Gastrocnemius medialis (tissue), 4 donors: ENCODE measurements around the gene NKX6-2. TPM values are rescaled to one million over a fixed set of nuclear protein-coding genes. Genes with fewer than 3 reads are reported as not detected.
"Not testable (repeated sequence)": the region's sequence is repeated elsewhere in the genome, so short reads cannot be mapped to it uniquely, and the experiment has no call there.

Experiments used
- ATAC-seq, 2 donors: fragments of 150-250 bp; one replicate each; pipeline ENCODE4 v1.9.1; 2016
- DNase-seq, 2 donors: peaks; one replicate each; pipeline ENCODE4 v3.0.0-alpha.2; 2019
- H3K27ac ChIP-seq, 4 donors: fragments of 200-600 bp; sonication (generic); 1 replicate in 1 of 4; 2 replicates in 3 of 4; pipeline ENCODE4 v1.5.1; 2016 to 2018; ENCODE audit warnings: mild to moderate bottlenecking in 2 of 4, moderate library complexity in 1 of 4
- H3K27me3 ChIP-seq, 3 donors: fragments of 200-600 bp; sonication (generic) in 2 of 3; 1 replicate in 1 of 3; 2 replicates in 2 of 3; pipeline versions ENCODE4 v1.5.1 to v1.6.0; 2016 to 2019; ENCODE audit warnings: mild to moderate bottlenecking in 1 of 3, moderate library complexity in 1 of 3
- H3K36me3 ChIP-seq, 2 donors: fragments of 200-600 bp; sonication (generic) in 1 of 2; one replicate each; pipeline ENCODE4 v1.5.1; 2017 to 2018
- H3K4me1 ChIP-seq, 2 donors: fragments of 200-600 bp; sonication (generic) in 1 of 2; one replicate each; pipeline ENCODE4 v1.5.1; 2016 to 2017; ENCODE audit warnings: mild to moderate bottlenecking in 2 of 2
- H3K4me3 ChIP-seq, 4 donors: fragments of 200-600 bp; sonication (generic) in 3 of 4; 1 replicate in 1 of 4; 2 replicates in 3 of 4; pipeline ENCODE4 v1.5.1; 2016 to 2019; ENCODE audit warnings: mild to moderate bottlenecking in 2 of 4
- H3K9me3 ChIP-seq, 3 donors: fragments of 200-600 bp; sonication (generic) in 2 of 3; 1 replicate in 1 of 3; 2 replicates in 2 of 3; pipeline ENCODE4 v1.5.1; 2016 to 2019
- POLR2A ChIP-seq, 2 donors: fragments of 450-650 bp; IDR thresholded peaks; one replicate each; pipeline ENCODE4 v1.6.1; 2017; ENCODE audit warnings: antibody characterized with exemption in 2 of 2, mild to moderate bottlenecking in 2 of 2, moderate library complexity in 2 of 2
- in situ Hi-C, 4 donors: fragments of 200-750 bp; cut with MboI; loops; one replicate each; pipeline versions ENCODE4 v1.15.0 to v1.8.0; 2017; ENCODE audit warnings: low sequenced_read_pairs in 4 of 4
- intact Hi-C: fragments of 100-400 bp; cut with DNase I; formaldehyde crosslinking; loops from one replicate; pipeline ENCODE4 v1.15.1; 2023; ENCODE audit warnings: low total_unique reads
- total RNA-seq, 4 donors: library from RNA; depleted of rRNA; stranded (reverse); fragments of >200 nt; gene quantifications; one replicate each; pipeline versions ENCODE4 v1.1.0 to v1.2.3, GENCODE V29; 2016
- TF ChIP-seq, protein P1 (sequence below), 5 experiments: fragments of 450-650 bp in 3 of 5; fragments of 200-600 bp in 2 of 5; sonication (generic) in 2 of 5; IDR thresholded peaks in 4 of 5; conservative IDR thresholded peaks in 1 of 5; 1 replicate in 4 of 5; 2 replicates in 1 of 5; pipeline ENCODE4 v1.5.1; 2016 to 2019; ENCODE audit warnings: antibody characterized with exemption in 5 of 5, mild to moderate bottlenecking in 3 of 5, moderate library complexity in 3 of 5

NKX6-2 gene
- total RNA-seq, 4 donors from 2014 or later: 0.09 TPM; not detected in 3

DNA sequence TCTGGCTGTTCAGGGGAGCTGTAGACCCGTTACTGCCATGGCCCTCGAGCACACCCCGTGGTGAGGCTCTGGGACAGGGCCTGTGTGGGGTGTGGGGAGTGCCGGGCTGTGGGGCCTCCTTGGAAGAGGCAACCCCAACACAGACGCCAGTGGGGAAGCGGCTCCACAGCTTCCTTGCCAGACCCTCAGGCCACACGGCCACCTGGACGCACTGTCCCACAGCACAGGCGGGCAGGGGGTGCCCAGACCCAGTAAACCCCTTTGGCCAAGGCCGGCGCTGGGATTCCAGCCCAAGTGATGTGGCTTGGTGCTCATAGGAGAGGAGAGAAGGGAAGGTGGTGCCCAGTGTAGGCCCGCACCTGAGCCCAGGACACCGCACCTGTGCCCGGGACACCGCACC lies 12.9 kb upstream of the NKX6-2 start:
- no peak for DNase-seq
- no peak for ATAC-seq

DNA sequence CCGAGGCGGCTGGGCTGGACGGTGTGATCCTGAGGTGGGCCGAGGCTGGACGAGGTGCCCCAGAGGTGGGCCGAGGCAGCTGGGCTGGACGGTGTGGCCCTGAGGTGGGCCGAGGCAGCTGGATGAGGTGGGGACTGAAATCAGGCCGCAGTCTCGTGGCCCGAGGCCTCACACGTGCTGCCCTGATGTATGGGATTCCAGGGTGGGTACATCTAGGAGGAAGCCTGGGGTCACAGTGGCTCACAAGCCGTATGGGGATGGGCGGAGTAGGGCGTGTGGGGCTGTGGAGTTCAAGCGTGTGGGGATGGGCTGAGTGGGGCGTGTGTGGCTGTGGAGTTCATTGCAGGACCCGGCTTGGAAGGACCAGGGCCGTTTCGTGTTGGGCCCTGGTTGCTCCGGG lies 12.5 kb upstream of the NKX6-2 start:
- in situ Hi-C loops (no loop called here), intact Hi-C loops (no loop called here)
- TF ChIP-seq, protein P1, sequence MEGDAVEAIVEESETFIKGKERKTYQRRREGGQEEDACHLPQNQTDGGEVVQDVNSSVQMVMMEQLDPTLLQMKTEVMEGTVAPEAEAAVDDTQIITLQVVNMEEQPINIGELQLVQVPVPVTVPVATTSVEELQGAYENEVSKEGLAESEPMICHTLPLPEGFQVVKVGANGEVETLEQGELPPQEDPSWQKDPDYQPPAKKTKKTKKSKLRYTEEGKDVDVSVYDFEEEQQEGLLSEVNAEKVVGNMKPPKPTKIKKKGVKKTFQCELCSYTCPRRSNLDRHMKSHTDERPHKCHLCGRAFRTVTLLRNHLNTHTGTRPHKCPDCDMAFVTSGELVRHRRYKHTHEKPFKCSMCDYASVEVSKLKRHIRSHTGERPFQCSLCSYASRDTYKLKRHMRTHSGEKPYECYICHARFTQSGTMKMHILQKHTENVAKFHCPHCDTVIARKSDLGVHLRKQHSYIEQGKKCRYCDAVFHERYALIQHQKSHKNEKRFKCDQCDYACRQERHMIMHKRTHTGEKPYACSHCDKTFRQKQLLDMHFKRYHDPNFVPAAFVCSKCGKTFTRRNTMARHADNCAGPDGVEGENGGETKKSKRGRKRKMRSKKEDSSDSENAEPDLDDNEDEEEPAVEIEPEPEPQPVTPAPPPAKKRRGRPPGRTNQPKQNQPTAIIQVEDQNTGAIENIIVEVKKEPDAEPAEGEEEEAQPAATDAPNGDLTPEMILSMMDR (IDR thresholded peaks at IDR 0.05 in 4 of 5, conservative IDR thresholded peaks at IDR 0.05 in 1 of 5): no peak
- no peaks in the 10 kb centered on the region for H3K36me3 ChIP-seq
- ATAC-seq (no peak), DNase-seq (no peak)
- no peak overlapping the region for H3K27ac ChIP-seq
- H3K9me3 ChIP-seq: no peaks in the 10 kb centered on the region
- no peaks in the 10 kb centered on the region for H3K4me1 ChIP-seq
- H3K4me3 ChIP-seq: no peak overlapping the region
- peaks cover 0 to 18% (median 11%) of the 10 kb centered on the region in 3 donors for H3K27me3 ChIP-seq

More for the DNA sequence above, 12.9 kb upstream of the NKX6-2 start:
- peaks cover 0 to 13% (median 6%) of the 10 kb centered on the region in 3 donors for H3K27me3 ChIP-seq
- no peaks in the 10 kb centered on the region for H3K9me3 ChIP-seq
- H3K36me3 ChIP-seq: no peaks in the 10 kb centered on the region
- in situ Hi-C loops: no loop called here
- no peak for TF ChIP-seq POLR2A (IDR thresholded peaks at IDR 0.05)
- TF ChIP-seq, protein P1 (IDR thresholded peaks at IDR 0.05 in 4 of 5, conservative IDR thresholded peaks at IDR 0.05 in 1 of 5): no peak
- no peak overlapping the region for H3K4me3 ChIP-seq
- no peak overlapping the region for H3K27ac ChIP-seq
- intact Hi-C loops: no loop called here
- H3K4me1 ChIP-seq: no peaks in the 10 kb centered on the region

DNA sequence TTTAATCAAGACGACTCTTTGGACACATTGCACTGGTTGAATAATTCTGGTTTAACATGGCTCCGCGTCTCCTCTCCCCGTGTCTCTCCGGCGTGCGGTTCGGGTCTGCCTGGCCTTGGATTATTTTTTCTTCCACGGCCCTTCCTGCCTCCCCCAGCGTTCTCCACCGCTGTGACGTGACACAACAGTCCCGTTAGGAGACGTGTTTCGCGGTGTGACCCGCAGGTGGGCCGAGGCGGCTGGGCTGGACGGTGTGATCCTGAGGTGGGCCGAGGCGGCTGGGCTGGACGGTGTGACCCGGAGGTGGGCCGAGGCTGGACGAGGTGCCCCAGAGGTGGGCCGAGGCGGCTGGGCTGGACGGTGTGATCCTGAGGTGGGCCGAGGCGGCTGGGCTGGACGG lies 12.0 kb upstream of the NKX6-2 start:
- H3K4me3 ChIP-seq, H3K4me1 ChIP-seq, H3K36me3 ChIP-seq, ATAC-seq, in situ Hi-C loops, H3K27ac ChIP-seq, DNase-seq, intact Hi-C loops, H3K9me3 ChIP-seq: not testable (repeated sequence)
- peaks cover 0 to 22% (median 14%) of the 10 kb centered on the region in 3 donors for H3K27me3 ChIP-seq

DNA sequence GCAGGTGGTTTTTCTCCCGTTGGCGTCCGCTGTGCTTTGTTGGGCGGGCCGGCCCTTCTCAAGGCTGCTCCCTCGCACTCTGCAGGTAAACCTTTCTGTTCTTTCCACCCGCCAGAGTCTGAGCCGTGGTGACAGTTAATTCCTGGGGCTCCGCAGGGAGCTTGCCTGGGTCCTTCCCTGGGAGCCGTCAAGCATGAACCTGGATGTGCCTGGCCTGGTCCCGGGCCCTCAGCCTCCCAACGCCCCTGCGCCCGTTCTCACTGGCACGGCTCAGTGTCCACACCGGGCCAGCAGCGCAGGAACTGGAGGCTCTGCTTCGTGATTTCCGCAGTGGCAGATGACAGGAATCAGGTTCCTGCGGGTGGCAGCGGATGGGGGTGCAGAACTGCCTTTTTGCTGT lies 10.9 kb upstream of the NKX6-2 start:
- peaks cover 0 to 25% (median 11%) of the 10 kb centered on the region in 3 donors for H3K27me3 ChIP-seq
- intact Hi-C loops: no loop called here
- no peak for ATAC-seq

DNA sequence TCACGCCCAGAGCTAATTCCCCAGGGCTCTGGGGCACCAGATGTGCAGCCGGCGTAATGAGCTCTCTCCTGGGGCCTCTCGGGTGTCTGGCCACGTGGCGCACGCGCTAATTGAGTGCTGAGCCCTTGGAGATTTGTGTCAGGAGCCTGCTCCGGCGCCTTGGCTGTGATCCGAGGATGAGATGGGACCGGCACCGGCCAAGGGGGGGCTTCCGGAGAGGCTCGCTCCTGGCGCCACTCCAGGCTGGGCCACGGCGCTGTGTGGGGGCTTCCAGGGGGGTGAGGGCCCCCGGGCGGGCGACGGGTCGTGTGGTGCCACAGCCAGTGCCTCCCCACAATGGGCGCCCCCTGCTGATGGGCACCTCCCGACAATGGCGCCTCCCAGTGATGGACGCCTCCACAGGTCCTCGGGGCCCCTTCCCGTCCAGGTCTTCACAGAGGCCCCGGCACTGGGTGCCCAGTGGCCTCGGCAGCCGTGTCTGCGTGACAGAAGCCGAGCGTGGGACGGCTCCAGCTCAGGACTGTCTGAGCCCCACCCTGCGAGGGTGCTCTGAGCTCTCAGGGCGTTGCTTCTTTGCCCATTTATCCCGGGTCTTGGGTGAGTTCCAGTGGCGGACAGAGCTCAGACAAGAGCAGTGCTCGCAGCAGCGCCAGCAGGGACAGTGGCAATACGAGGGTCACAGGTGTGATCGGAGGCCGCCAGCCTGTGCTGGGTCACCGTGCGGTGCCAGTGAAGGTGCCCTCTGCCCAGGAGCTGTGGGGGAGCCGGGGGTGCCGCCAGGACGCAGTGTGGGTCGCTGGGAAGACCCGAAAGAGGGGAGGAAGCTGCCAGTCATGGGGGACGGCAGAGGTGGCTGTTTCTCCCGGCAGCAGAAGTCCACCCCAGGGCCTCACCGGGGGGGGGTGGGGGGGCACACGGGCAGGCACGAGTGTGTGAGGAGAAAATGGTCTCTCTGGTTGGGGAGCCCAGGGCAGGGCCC lies 8.2 kb upstream of the NKX6-2 start:
- Histone ChIP-seq H3K36me3 (no peaks in the 10 kb centered on the region), H3K9me3 (no peaks in the 10 kb centered on the region), H3K4me3 (no peak overlapping the region), H3K27ac (no peak overlapping the region), H3K27me3 (peaks cover 15 to 28% (median 27%) of the 10 kb centered on the region in 3 donors), H3K4me1 (no peaks in the 10 kb centered on the region)
- TF ChIP-seq, protein P1 (IDR thresholded peaks at IDR 0.05 in 4 of 5, conservative IDR thresholded peaks at IDR 0.05 in 1 of 5): peak in 1 of 5 experiments; percentile 10
- no peak for TF ChIP-seq POLR2A (IDR thresholded peaks at IDR 0.05)
- in situ Hi-C loops (no loop called here), intact Hi-C loops (no loop called here)
- no peak for ATAC-seq
- no peak for DNase-seq

More for the DNA sequence above, 10.9 kb upstream of the NKX6-2 start:
- Histone ChIP-seq H3K9me3 (no peaks in the 10 kb centered on the region), H3K27ac (no peak overlapping the region), H3K4me1 (no peaks in the 10 kb centered on the region), H3K36me3 (no peaks in the 10 kb centered on the region), H3K4me3 (no peak overlapping the region)
- in situ Hi-C loops: no loop called here
- no peak for DNase-seq
- TF ChIP-seq, protein P1 (IDR thresholded peaks at IDR 0.05 in 4 of 5, conservative IDR thresholded peaks at IDR 0.05 in 1 of 5): no peak
- TF ChIP-seq POLR2A (IDR thresholded peaks at IDR 0.05): no peak
